Stimulated activated naive CD4-positive, alpha-beta T cell (primary cell): ENCODE data around the gene UBE2H.
"Not testable (repeated sequence)": the region's sequence is repeated elsewhere in the genome, so short reads cannot be mapped to it uniquely, and the experiment has no call there.

Experiments
- DNase-seq, 6 experiments: peaks; one replicate each; lab custom pipeline; 2025; lab: John Stamatoyannopoulos, UW

UBE2H gene

GRCh38 chr7:129843978-129844840, 108.6 kb downstream of the UBE2H start:
- DNase-seq = no peak

DNA sequence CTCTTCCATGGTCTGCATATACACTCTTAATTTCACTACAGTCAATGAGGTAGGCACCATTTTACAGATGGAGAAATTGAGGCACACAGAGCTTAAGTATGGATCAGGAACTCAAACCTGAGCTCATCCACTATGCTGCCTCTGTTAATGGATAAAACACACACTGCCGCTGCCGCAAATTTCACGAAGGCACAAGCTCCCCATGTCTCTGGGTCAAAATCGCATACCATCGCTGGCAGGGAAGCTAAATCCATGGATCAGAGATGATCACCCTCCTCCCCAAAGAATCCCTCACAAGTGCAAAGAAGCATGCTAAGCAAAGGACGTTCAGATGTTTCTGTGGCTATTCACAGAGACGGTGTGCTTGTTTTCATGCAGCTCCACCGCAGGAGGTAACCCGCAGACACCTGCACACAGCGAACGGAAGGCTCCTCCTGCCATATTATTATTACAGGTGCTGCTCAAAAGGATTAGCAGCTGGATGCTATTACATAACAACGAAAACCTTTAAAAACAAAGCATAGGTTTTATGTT, 109.3 kb downstream of the UBE2H start:
- DNase-seq = no peak

DNA sequence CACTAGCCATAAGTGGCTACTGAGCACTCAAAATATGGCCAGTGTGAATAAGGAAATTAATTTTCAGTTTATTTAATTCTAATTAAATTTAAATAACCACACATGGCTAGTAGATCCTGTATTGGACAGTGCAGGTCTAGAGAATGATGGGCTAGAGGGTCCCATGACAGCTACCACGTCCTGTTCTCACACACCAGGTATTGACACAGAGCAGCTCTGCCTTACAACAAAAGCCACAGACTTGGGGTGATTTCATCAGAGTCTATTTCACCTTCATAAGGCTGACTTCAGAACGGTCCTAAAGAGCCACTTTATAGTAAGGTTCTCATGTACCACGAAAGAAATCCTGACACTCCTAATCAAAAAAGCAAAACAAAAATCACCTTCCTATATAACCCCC, 111.3 kb downstream of the UBE2H start:
- DNase-seq = no peak

- no peak for DNase-seq
Observed at GRCh38 chr7:129840757-129841156, 112.0 kb downstream of the UBE2H start.

GRCh38 chr7:129836983-129837382, 115.8 kb downstream of the UBE2H start:
- DNase-seq = no peak

DNA sequence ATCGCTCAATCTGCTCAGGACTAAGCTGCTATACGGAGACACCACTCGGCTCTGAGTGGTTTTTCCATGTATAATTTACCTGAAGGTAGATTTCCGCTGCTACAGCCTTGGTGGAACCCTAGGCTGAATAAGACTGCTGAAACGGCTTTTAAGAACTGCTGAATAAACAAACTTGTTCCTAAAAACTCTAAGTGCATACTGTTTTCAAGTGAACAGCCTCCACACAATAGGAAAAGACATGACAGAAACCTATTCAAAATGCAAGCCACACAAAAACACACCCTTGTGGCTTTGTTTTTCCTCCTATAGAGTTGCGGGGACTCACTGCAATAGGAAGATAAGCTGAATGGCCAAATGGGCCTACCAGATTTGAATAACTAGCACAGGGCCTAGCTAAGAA, 117.2 kb downstream of the UBE2H start:
- no peak for DNase-seq

GRCh38 chr7:129833353-129833752, 119.4 kb downstream of the UBE2H start:
- DNase-seq = not testable (repeated sequence)

DNA sequence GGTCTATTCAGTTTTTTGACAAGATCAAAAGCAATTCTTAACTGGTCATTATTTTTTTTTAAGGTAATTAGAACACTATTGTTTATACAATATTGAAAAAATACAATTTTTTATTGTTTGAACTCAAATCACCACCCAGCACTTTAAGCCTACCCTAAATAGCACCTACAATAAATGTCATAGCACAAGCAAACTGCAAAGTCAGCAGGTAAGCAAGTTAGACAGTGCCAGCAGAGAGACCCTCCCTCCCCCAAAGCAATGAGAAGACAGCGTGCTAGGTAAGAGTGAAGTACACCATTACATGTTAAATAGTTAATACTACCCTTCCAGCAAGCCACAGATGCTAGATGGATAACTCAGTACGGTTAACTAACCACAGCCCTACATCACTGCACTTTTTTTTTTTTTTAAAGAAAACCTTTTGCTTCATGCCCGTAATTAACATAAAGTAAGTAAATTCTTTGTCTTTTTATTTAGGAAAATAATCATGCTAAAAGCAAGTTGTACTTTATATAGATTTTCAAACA, 120.0 kb downstream of the UBE2H start:
- DNase-seq = no peak

GRCh38 chr7:129832282-129832681, 120.5 kb downstream of the UBE2H start:
- DNase-seq = no peak

GRCh38 chr7:129831424-129832058, 121.2 kb downstream of the UBE2H start:
- no peak for DNase-seq

DNA sequence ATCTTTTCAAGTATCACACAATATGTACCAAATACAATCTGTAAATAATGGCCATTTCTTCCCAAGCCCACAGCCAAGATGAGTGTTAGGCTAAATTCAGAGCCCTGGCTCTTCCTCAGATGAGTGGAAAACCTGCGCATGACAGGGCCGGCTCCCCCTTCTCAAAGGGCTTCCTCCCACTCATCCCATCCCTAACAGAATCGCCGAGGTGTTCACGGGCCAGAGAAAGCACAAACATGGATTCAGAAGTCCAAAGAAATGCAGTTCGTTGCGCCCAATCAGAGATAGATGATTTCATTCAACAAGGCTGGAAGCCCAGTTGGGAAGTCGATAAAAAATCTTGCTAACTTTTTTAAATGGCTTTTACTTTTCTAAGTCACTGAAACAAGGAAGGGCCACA, 121.8 kb downstream of the UBE2H start:
- DNase-seq = no peak

DNA sequence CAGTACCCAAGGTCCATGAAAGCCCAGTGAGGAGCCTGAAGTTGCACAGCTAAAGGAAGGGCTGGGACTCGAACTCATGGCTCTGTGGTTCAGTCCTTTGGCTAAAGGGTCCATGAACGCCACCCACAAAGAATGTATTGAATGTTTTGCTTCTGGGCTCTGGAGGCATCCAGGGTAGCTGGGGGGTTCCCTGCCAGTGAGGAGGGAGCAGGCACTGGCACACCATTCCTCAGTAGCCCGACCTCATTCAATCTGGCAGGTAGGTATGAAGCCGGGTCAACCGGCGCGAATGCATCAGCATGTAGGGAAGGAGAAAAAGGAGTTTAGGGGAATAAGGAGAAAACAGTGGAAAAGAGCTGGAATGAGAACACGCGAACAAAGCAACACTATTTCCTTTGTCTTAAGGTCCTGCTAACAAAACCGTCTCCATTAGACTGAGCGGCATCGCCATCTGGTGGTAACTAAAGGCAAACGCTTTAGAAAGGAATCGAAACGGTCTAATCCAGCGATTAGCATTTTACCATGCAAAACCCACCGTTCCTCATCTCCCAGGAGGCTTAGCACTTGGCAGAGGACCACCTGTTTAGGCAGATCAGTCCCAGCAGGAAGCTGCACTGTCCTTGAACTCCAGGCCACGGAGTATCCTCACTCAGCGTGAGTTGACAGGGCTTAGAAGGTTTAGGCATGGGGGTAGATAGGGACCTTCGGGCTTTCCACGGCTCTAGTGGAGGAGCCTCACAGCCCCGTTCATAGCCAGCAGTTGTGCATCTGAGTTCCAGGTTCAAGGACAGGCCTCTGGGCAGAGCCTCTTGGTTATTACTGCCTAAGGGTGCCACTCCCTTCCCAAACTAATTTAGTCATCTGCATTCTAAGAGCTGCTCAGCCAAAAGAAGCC, 122.8 kb downstream of the UBE2H start:
- DNase-seq = peak; percentile 7 to 56 (median 30)

DNA sequence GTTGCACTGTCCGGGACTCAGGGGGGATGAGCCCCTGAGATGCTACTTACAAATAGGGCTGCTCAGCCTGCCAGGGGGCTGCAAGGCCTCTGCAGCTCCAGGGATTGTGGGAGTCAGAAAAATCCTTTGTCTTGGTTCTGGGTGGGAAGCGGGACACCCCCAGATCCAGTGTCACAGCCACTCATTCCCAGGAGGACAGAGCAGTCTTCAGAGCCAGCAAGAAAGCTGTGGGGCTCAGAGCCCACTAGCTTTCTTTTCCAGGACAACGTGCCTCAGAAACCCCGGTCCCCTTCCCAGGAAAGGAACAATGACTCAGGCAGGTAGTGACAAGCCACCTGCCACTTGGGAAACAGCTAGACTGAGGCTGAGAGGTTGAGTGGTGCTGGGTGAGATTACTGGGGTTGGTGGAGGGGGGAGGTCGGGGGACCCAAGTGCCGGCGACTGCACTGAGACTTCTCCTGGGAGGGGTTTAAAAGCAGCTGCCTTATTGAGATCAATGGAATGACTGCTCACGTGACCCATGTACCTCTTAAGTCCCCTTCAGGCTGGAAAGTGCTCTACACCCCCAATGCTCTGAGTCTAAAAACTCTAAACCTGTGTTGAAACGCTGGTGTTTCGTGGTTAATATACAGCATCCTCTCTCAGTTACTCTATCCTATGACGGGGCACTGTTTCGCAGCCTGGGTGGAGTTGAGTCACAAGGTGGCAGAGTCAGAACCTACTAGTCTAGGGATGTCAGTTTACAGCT, 123.6 kb downstream of the UBE2H start:
- no peak for DNase-seq

DNA sequence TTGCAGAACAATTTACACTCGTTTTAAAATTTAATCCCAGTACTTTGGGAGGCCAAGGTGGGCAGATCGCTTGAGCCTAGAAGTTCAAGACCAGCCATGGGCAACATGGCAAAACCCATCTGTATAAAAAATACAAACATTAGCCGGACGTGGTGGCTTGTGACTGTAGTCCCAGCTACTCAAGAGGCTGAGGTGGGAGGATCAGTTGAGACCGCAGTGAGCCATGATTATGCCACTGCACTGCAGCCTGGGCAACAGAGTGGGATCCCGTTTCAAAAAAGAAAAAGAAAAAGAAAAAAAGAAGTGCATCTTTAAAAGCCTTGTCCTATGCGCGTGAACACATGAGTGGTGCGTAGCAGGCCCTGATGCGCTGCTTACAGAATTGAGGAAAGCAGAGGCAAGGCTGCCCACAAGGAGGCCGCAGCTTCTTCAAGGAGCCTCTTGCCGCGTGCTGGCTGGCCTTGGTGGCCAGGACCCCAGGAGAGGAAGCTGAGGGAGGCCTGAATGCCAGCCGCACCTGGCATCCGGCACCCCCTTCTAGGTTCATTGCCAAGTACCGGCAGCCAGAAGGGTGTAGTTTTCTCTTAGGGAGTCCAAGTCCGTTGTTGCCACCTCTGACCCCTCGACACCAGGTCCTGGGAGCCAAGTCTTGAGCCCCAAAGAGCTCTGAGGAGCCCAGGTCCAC, 124.5 kb downstream of the UBE2H start:
- DNase-seq = no peak

DNA sequence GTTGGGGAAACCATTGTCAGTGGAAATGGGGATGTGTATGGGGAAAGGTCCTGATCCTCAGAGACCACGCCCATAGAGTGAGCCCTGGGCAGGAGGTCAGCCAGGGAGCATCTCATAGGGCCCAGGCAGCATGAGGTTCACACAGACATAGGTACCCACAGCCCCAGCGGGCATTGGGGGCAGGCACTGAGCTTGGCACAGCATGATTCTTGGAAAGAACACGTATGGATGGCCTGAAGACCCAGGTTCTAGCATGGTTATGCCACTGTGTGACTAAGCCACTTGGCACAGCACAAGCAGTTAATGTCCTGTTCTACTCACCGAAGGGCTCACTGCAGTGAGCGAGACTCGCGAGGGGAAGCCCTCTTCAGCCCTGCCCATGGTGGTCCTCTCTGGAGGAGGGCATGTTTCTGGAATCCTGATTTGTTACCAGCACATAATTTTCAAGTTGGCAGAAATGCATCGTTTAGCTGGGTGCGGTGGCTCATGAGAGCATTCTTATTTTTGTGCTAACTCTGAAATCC, 125.2 kb downstream of the UBE2H start:
- DNase-seq = no peak

DNA sequence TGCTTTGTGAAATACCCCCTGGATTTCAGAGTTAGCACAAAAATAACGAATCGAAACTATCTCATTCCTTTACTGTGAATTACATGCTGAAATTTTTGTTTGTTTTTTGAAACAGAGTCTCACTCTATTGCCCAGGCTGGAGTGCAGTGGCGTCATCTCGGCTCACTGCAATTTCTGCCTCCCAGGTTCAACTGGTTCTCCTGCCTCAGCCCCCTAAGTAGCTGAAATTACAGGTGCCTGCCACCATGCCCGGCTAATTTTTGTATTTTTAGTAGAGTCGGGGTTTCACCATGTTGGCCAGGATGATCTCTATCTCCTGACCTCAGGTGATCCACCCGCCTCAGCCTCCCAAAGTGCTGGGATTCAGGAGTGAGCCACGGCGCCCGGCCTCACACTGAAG, 125.9 kb downstream of the UBE2H start:
- DNase-seq = not testable (repeated sequence)

- DNase-seq = peak; percentile 56 to 91 (median 82)
Observed at GRCh38 chr7:129825209-129825970, 127.4 kb downstream of the UBE2H start.

DNA sequence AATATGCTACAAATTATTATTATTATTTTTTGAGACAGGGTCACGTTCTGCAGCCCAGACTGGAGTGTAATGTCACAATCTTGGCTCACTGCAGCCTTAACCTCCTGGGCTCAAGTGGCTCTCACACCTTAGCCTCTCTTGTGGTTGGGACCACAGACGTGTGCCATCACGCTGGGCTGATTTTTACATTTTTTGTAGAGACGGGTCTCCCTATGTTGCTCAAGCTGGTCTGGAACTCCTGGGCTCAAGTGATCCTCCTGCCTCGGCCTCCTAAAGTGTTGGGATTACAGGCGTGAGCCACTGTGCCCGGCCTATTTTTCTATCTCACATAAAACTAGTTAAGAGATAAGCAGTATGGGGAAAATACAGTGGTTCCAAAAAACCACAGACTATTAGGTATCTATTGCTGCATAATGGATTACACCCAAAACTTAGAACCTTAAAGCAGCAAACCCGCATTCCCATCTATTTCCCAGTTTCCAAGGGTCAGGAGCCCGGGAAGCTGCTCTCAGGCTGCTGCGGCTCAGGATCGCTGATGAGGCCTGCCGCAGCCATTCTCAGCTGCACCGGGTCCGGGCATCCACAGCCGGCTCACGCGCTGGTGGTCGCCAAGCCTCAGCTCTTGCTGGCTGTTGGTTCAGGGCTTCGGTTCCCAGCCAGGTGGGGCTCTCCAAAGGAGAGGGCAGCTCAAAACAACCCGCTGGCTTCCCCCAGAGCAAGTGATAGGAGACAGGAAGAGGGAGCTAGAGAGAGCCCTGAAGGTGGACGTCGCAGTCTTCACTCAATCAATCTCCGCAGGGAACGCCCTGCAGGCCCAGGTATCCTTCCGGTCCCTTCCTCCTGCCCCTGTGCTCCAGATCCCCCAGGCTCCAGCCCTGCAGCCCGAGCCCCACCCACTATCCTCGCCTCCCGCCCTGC, 128.2 kb downstream of the UBE2H start:
- peak in 2 of 6 experiments; percentile 27 to 56 for DNase-seq
